ENCODE results near the gene ADAMTSL2. TPM values are rescaled to one million over a fixed set of nuclear protein-coding genes. Genes with fewer than 3 reads are reported as not detected.

ADAMTSL2 gene
- total and polyA plus RNA-seq, 2 experiments from 2014 or later, result 1.5 to 2.2 TPM

GRCh38 chr9:133566382-133566781, 31.9 kb downstream of the ADAMTSL2 start:
- peaks cover 16% of the 10 kb centered on the region for H3K4me1 ChIP-seq (ENCODE audit: insufficient read depth)
- no peaks in the 10 kb centered on the region for H3K79me2 ChIP-seq
- no peak overlapping the region for H2AFZ ChIP-seq
- no peak overlapping the region for H3K4me2 ChIP-seq
- no peaks in the 10 kb centered on the region for H3K9me2 ChIP-seq (replicated peaks; ENCODE audit: insufficient read depth)
- H3K27me3 ChIP-seq, result no peaks in the 10 kb centered on the region
- no peaks in the 10 kb centered on the region for H3K9me3 ChIP-seq (ENCODE audit: low read depth)
- no peaks in the 10 kb centered on the region for H3K36me3 ChIP-seq (replicated peaks; ENCODE audit: insufficient read depth, low read depth)
- 90% methylated on average over 14 of the region's 14 CpGs for WGBS (ENCODE audit: low lambda C conversion rate, missing lambda C conversion rate)
- no peaks in the 10 kb centered on the region for H4K20me1 ChIP-seq (ENCODE audit: insufficient read depth, poor library complexity, severe bottlenecking)
- no peak for DNase-seq (ENCODE audit: low spot score)
- H3K4me3 ChIP-seq, result no peak overlapping the region
- no peak overlapping the region for H3K27ac ChIP-seq
- no peak for TF ChIP-seq CTCF (IDR thresholded peaks at IDR 0.05; ENCODE audit: poor library complexity)
- TF ChIP-seq EZH2 (IDR thresholded peaks at IDR 0.05; ENCODE audit: borderline replicate concordance), result no peak
- TF ChIP-seq EZH2phosphoT487 (IDR thresholded peaks at IDR 0.05; ENCODE audit: low read depth, severe bottlenecking, unreplicated experiment), result no peak

GRCh38 chr9:133566817-133567216, 32.3 kb downstream of the ADAMTSL2 start:
- 97% methylated on average over 17 of the region's 17 CpGs for WGBS (ENCODE audit: low lambda C conversion rate, missing lambda C conversion rate)
- Histone ChIP-seq H2AFZ (no peak overlapping the region), H3K4me2 (no peak overlapping the region), H3K79me2 (no peaks in the 10 kb centered on the region), H3K36me3 (replicated peaks; ENCODE audit: insufficient read depth, low read depth) (no peaks in the 10 kb centered on the region), H3K27ac (no peak overlapping the region), H3K4me1 (ENCODE audit: insufficient read depth) (peaks cover 16% of the 10 kb centered on the region), H4K20me1 (ENCODE audit: insufficient read depth, poor library complexity, severe bottlenecking) (no peaks in the 10 kb centered on the region), H3K9me2 (replicated peaks; ENCODE audit: insufficient read depth) (no peaks in the 10 kb centered on the region), H3K4me3 (no peak overlapping the region), H3K27me3 (no peaks in the 10 kb centered on the region), H3K9me3 (ENCODE audit: low read depth) (no peaks in the 10 kb centered on the region)
- no peak for DNase-seq (ENCODE audit: low spot score)
- no peak for TF ChIP-seq CTCF (IDR thresholded peaks at IDR 0.05; ENCODE audit: poor library complexity)
- no peak for TF ChIP-seq EZH2 (IDR thresholded peaks at IDR 0.05; ENCODE audit: borderline replicate concordance)
- TF ChIP-seq EZH2phosphoT487 (IDR thresholded peaks at IDR 0.05; ENCODE audit: low read depth, severe bottlenecking, unreplicated experiment), result no peak

GRCh38 chr9:133568186-133568585, 33.7 kb downstream of the ADAMTSL2 start:
- no peak for TF ChIP-seq CTCF (IDR thresholded peaks at IDR 0.05; ENCODE audit: poor library complexity)
- TF ChIP-seq EZH2 (IDR thresholded peaks at IDR 0.05; ENCODE audit: borderline replicate concordance), result no peak
- no peak for TF ChIP-seq EZH2phosphoT487 (IDR thresholded peaks at IDR 0.05; ENCODE audit: low read depth, severe bottlenecking, unreplicated experiment)
- Histone ChIP-seq H3K4me3 (no peak overlapping the region), H3K9me3 (ENCODE audit: low read depth) (no peaks in the 10 kb centered on the region), H2AFZ (no peak overlapping the region), H3K9me2 (replicated peaks; ENCODE audit: insufficient read depth) (no peaks in the 10 kb centered on the region), H3K4me1 (ENCODE audit: insufficient read depth) (peaks cover 19% of the 10 kb centered on the region), H3K27ac (no peak overlapping the region), H3K79me2 (no peaks in the 10 kb centered on the region), H3K36me3 (replicated peaks; ENCODE audit: insufficient read depth, low read depth) (no peaks in the 10 kb centered on the region), H4K20me1 (ENCODE audit: insufficient read depth, poor library complexity, severe bottlenecking) (no peaks in the 10 kb centered on the region), H3K4me2 (no peak overlapping the region), H3K27me3 (no peaks in the 10 kb centered on the region)
- no peak for DNase-seq (ENCODE audit: low spot score)
- WGBS (ENCODE audit: low lambda C conversion rate, missing lambda C conversion rate), result 92% methylated on average over 15 of the region's 33 CpGs

All from hepatocyte (in vitro differentiated cells).